SIG-M5 treated with dmso at 0.1 percent for 504 hours (cell line): Measurements from ENCODE around the gene MAPT.

Experiments used
- DNase-seq: peaks from one replicate; lab custom pipeline; 2025; ENCODE audit not compliant: unreplicated experiment; lab: John Stamatoyannopoulos, UW

MAPT gene

DNA sequence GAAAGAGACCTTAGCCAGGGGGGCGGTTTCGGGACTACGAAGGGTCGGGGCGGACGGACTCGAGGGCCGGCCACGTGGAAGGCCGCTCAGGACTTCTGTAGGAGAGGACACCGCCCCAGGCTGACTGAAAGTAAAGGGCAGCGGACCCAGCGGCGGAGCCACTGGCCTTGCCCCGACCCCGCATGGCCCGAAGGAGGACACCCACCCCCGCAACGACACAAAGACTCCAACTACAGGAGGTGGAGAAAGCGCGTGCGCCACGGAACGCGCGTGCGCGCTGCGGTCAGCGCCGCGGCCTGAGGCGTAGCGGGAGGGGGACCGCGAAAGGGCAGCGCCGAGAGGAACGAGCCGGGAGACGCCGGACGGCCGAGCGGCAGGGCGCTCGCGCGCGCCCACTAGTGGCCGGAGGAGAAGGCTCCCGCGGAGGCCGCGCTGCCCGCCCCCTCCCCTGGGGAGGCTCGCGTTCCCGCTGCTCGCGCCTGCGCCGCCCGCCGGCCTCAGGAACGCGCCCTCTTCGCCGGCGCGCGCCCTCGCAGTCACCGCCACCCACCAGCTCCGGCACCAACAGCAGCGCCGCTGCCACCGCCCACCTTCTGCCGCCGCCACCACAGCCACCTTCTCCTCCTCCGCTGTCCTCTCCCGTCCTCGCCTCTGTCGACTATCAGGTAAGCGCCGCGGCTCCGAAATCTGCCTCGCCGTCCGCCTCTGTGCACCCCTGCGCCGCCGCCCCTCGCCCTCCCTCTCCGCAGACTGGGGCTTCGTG is at the start of gene MAPT:
MAPT (plus strand) TSS at position 533 of the 763 bp plus-strand sequence. CDS start 67,784 bp downstream, outside the sequence.
- peak; percentile 72 for DNase-seq

DNA sequence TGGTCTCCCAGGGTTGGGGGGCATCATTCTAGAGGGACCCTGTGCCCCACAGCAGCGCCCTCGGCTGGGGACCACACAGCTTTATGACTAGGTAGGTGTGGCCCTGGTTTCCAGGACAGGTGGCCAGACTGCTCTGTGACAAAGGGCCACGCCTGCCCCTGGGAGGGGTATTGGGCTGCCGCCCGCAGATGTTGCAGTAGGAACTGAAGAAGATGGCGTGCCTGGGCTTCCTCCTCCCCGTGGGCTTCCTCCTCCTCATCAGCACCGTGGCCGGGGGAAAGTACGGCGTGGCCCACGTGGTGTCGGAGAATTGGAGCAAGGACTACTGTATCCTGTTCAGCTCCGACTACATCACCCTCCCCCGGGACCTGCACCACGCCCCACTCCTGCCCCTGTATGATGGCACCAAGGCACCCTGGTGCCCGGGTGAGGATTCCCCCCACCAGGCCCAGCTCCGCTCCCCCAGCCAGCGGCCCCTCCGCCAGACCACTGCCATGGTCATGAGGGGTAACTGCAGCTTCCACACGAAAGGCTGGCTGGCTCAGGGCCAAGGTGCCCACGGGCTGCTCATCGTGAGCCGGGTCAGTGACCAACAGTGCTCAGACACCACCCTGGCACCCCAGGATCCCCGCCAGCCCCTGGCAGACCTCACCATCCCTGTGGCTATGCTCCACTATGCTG is 49.5 kb upstream of the MAPT start, which contains the start of gene SPPL2C:
SPPL2C (plus strand) TSS at position 187 of the 681 bp plus-strand sequence; CDS start at position 213, 26 bp downstream.
- no peak for DNase-seq

DNA sequence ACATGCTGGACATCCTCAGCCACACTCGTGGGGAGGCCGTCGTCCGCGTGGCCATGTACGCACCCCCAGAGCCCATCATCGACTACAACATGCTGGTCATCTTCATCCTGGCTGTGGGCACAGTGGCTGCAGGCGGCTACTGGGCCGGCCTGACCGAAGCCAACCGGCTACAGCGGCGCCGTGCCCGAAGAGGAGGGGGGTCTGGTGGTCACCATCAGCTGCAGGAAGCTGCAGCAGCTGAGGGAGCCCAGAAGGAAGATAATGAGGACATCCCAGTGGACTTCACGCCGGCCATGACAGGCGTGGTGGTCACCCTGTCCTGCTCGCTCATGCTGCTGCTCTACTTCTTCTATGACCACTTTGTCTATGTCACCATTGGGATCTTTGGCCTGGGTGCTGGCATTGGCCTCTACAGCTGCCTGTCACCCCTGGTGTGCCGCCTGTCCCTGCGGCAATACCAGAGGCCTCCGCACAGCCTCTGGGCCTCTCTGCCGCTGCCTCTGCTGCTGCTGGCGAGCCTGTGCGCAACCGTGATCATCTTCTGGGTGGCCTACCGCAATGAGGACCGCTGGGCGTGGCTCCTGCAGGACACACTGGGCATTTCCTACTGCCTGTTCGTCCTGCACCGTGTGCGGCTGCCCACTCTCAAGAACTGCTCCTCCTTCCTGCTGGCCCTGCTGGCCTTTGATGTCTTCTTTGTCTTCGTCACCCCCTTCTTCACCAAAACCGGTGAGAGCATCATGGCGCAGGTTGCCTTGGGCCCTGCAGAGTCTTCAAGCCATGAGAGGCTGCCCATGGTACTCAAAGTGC is 48.8 kb upstream of the MAPT start:
- DNase-seq = no peak

DNA sequence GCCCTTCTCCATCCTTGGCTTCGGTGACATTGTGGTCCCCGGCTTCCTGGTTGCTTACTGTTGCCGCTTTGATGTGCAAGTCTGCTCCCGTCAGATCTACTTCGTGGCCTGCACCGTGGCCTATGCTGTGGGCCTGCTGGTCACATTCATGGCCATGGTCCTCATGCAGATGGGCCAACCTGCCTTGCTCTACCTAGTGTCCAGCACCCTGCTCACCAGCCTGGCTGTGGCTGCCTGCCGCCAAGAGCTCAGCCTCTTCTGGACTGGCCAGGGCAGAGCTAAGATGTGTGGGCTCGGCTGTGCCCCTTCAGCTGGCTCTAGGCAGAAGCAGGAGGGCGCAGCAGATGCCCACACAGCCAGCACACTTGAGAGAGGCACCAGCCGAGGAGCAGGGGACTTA is 48.1 kb upstream of the MAPT start:
- no peak for DNase-seq

DNA sequence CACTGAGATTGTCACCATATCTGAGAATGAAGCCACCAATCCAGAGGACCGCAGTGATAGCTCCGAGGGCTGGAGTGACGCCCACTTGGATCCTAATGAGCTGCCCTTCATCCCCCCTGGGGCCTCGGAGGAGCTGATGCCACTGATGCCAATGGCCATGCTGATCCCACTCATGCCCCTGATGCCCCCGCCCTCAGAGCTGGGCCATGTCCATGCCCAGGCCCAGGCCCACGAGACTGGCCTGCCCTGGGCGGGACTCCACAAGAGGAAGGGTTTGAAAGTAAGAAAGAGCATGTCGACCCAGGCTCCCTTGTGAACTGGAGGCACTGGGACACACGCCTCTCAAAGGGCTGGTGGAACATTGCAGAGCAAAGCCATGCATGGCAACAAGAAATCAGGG is 47.7 kb upstream of the MAPT start:
- no peak for DNase-seq

DNA sequence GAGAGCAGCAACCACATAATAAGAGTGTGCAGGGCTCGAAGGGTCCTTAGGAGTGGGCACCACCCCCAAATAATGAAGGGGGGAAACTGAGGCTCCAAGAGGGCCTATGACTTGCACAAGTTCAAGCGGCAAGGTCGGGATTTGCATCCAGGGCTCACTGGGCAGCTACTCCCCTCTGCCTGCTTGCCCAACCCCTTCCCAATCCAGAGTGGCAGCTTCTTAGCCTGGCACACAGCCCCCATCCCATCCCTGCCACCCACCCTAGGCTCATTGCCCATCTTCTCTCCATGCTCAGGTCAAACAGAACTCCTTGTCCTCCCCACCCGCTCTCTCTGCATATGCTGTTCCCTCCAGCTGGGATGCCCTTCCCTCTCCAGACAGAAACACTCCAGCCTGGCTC is 47.3 kb upstream of the MAPT start:
- no peak for DNase-seq

DNA sequence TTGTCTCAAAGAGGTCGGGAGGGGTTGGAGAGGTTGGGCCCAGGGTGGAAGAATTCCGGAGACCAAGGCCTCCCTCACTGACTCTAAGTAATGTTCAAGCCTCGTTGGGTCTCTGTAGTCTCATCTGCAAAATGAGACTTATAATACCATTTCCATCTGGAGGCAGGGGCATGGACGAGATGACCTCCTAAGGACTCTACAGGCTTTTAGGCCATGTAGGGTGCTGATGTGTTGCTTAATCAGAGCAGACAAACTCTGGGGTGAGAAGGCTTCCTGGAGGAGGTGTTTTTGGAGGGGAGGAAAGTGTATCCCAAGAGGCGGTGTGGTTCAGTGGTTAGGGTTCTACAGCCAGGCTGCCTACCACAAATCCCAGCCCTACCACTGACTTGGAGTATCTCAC is 46.6 kb upstream of the MAPT start:
- DNase-seq = no peak

DNA sequence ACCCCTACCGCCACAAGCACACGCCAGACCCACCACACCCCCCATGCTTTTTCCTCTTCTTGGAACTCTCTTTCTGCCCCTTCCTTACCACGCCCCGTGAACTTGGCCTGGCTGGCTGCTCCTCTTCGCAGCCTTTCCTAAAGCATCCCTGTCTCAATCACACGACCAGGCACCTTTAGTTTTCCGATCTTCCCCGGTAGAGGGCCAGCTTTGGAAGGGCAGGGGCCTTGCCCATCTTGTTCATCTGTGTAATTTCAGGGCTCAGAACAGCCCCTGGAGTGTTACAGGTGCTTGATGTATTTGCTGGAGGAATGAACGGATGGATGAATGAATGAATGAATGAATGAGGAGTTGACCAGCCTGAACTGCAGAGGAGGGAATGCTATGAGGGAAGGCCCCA is 45.9 kb upstream of the MAPT start:
- no peak for DNase-seq

DNA sequence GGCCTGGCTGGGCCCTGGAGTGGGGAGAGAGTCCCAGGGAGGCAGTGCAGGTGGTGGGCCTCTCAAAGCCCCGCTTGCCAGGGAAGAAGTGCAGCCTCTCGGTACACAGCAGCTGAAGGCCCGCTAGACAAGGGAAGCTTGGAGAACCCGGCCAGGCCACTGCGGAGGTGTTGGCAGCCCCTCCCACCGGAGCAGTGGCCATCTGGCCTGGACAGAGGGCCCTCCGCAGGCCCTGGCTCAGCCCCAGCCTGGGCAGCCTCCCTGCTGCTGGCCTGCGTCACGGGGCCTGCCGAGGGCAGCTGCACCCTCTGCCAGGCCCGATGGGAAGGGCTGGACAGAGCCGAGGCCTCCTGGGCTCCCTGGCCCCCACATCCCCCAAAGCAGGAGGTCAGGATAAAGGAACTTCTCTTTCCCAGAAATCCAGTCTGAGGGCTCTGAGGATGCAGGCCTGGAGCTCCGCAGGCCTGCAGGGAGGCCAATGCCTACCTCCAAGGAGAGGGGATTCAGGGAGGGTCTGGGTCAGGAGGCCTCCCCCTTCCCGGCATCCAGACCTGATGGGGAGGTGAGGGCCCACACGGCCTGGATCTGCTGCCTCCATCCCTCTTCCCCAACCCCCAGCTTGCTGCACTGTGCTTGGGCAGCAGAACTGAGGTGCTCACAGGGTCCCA is 45.4 kb upstream of the MAPT start:
- no peak for DNase-seq

DNA sequence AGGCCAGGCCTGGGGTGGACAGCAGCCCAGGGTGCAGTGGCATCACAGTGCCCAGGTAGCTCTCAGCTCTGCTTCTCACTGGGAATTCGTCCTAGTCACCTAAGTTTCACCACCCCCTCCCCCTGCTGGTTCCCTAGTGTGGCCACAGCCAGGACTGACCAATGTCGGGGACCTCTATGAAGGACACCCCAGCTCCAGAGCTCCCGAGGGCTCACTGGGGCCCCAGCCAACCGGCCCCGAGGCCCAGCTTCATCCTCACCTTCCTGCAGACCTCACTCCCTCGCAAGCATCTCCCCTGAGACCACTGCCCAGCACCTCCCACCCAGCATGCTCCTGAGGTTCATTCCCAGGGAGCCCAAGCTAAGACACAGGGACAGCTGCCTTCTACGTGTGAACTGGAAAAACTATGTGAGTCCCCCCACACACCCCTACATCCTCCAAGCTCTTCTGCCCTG is 44.8 kb upstream of the MAPT start:
- DNase-seq = no peak

DNA sequence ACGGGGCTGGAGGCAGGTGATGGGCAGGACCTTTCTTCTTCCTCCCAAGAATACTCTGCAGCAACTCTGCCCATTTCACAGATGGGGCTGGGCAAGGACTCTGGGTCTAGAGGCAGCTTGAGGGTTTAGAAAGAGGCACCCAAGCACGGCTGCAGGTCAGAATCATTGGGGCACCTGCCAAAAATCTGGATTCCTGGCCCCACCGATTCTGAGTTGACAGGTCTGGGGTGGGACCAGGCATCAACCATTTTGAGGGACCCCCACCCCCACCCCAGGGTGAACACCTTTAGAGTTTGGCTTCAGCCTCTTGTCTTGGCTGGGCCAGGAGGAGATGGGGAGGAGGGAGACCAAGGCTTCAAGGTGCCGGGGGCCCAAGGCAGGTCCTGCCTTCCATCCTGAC is 44.3 kb upstream of the MAPT start:
- no peak for DNase-seq

DNA sequence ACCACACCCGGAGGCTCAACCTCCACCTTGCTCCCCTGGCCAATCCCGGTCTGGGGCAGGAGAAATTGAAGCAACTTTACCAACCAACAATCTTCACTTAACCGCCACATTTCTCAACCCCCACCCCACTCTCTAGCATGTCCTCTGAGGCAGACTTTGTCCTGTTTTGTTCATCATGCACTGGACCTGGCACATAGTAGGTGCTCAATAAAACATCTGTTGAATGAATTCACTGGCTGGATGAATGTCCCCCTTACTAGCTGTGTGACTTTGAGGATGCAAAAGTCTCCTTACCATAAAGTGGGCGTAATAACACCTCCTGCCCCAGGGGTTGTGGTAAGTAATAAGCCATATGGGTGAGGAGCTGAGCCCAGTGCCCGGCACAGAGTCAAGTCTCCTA is 43.9 kb upstream of the MAPT start:
- no peak for DNase-seq

DNA sequence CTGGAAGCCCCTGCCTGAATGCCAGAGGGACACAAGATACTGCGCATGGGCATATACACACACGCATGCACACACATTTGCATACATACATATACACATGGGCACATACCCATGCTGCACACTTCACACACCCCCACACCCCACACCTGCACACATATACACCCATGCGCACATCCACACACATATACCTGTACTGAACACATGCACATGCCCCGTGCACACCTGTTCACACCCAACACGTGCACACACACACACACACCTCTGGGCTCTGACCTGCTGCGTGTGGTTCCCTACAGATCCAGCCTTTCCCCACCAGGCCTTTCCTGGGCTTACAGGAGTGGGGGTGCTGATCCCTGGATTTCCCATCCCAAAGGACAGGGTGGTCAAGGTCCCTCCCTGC is 43.3 kb upstream of the MAPT start:
- no peak for DNase-seq

DNA sequence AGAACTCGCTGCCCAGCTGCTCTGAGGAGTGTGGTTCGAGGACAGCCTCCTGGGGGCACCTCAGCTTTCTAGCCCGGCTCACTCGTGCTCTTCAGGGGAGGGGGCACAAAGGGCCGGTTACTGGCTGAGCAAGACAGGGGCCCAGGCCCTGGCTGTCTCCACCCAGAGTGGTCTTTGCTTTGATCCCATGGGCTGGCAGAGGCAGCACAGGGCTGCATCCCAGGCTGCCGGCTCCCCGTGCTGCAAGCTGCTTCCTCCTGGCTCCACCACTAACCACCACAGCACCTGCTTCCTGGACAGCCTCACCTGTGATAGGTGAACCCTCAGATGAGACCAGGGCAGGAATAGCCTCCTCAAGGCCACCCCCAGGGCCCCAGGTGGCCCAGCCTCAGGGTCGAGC is 42.9 kb upstream of the MAPT start:
- no peak for DNase-seq

DNA sequence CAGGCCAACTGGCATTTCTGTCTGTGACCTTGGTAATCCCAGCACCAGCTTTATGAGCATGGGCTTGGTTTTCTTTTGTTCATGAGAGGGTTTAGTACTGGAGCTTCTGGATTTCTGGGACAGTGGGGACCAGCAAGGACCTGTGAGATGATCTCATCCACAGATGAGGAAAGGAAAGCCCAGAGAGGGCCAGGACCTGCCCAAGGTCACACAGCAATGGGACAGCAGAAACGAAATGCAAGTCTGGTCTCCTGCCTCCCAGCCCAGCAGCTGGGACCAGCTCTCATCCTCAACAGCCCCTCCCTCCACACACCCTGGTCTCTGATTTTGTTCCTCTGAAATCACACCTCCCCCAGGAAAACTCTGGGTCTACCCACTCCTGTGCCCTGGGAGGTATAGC is 42.5 kb upstream of the MAPT start:
- DNase-seq = no peak

DNA sequence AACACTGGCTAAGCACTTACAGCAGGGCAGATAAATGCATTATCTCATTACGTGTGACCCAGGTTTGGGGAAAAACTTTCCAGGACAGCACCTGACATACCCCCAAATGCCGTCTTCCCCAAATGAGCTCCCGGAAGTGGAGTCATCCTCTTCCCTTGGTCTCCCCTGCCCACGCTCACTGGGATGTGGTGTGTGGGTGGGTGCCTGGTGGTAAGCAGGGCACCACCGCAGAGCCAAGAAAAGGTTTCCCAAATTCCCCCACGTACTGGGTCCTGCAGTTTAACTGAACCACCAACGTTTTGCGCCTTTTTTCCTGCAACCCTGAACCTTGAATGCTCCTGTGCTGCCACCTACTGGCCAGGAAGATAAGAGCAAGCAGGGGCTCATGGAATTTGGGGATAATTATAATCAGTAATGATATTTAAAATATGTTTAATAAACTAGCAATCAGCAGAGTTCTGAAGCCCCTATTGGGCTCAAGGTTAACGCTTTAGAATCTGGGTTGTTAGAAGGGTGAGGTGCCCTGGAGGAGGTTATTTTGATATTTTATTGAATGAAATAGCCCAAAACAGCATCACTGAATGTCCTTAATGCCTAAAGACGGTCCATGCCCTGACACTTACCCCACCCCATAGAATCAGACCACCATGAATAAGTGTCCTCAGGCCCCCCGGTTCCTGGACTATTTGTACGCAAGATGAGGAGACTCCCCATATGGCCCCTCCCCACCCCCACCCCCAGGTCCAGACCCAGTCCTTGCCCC is 41.6 kb upstream of the MAPT start:
- peak; percentile 54 for DNase-seq

DNA sequence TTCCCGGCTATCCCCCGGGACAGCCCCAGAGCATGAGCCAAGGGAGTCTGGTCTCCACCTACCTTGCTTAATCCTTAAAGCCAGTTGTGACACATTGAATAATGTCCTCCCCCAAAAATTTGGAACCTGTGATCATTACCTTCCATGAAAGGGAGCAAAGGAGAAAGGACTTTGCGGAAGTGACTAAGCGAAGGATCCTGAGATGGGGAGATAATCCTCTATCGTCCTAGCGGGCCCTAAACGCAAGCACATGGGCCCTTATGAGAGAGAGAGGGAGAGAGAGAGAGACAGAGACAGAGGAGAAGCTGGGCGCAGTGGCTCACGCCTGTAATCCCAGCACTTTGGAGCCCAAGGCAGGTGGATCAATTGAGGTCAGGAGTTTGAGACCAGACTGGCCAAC is 40.1 kb upstream of the MAPT start:
- no peak for DNase-seq

DNA sequence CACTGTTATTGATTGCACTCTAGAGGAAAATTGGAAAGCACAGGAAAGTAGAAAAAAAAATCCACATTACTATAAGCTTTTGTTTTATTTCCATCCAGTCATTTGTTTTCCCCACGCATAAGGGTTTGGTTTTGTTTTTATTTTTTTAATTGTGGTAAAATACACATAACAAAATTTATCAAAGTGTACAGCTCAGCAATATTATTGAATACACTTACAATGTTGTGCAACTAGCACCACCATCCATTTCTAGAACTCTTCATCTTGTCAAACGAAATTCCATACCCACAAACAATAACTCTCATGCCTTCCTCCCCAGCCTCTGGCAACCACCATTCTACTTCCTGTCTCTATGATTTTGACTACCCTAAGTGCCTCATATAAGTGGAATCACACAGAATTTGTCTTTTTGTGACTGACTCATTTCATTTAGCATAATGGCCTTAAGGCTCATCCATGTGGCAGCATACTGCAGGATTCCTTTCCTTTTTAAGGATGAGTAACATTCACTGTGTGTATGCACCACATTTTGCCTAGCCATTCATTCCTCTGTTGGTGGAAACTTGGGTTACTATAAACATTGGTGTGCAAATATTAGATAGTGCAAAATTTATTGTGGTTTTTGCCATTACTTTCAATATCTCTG is 38.5 kb upstream of the MAPT start:
- DNase-seq = no peak

DNA sequence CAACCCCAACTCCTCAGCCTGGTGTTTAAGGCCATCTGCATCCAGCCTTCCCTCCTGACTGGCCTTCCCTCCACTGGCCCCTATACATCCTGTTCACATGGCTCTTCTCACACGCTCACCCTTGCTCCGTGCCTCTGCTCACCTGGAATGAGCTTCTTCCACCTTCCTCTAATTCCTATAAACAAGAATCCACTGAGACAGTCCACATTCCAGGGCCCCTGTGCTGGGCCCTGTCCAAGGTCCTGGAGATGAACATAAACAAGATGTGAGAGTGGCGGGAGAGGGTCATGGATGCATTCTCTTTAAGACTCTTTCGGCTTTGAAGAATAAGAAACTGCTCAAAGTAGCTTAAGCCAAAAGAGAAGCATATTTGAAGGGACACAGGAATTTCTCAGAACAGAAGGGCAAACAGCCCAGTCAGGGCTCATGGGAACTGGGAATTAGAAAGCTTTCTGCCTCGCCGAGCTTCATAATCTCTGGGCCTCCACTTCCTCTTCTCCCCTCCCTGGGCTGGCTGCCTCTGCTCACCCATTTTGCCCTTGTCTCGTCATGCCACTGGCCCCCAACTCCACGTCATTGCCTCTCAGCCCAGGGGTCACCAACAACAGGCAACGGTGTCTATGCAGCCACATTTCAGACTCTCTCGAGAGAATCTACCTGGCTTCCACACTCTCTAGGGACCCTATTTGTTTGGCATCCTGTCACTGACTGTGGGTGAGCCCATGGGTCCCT is 36.2 kb upstream of the MAPT start:
- peak; percentile 2 for DNase-seq
